Neutrophil (primary cell): ENCODE data around the gene RAPGEF6.
A peak's percentile ranks its signal among the peaks of the same experiment; 100 is the strongest.

Source experiments
- H3K27ac ChIP-seq: fragments of 200-600 bp; sonication (generic); 2 replicates; pipeline ENCODE4 v1.5.1; 2016; ENCODE audit warnings: mild to moderate bottlenecking, moderate library complexity
- H3K27me3 ChIP-seq: fragments of 200-600 bp; sonication (generic); 2 replicates; pipeline ENCODE4 v1.6.0; 2016; ENCODE audit warnings: mild to moderate bottlenecking
- H3K36me3 ChIP-seq: fragments of 200-600 bp; sonication (generic); 2 replicates; pipeline ENCODE4 v1.5.1; 2017
- H3K4me1 ChIP-seq, 2 experiments: fragments of 200-600 bp in 1 of 2; sonication (generic) in 1 of 2; 1 replicate in 1 of 2; 2 replicates in 1 of 2; pipeline versions ENCODE4 v1.5.1 to v1.6.1; 2013 to 2016; ENCODE audit warnings: low read depth in 1 of 2, low read length in 1 of 2, mild to moderate bottlenecking in 1 of 2, moderate library complexity in 1 of 2; ENCODE audit not compliant: control insufficient read depth in 1 of 2, insufficient read depth in 1 of 2
- H3K4me3 ChIP-seq, 2 experiments: fragments of 200-600 bp in 1 of 2; sonication (generic) in 1 of 2; 1 replicate in 1 of 2; 2 replicates in 1 of 2; pipeline ENCODE4 v1.5.1; 2013 to 2016; ENCODE audit warnings: low read depth in 1 of 2, low read length in 1 of 2, mild to moderate bottlenecking in 1 of 2, moderate library complexity in 1 of 2
- H3K9me3 ChIP-seq: fragments of 200-600 bp; sonication (generic); 2 replicates; pipeline ENCODE4 v1.5.1; 2016
- TF ChIP-seq, protein P1 (sequence below): fragments of 200-600 bp; sonication (generic); IDR thresholded peaks from 2 replicates; pipeline ENCODE4 v1.5.1; 2016; ENCODE audit warnings: antibody characterized with exemption

The RAPGEF6 gene

DNA sequence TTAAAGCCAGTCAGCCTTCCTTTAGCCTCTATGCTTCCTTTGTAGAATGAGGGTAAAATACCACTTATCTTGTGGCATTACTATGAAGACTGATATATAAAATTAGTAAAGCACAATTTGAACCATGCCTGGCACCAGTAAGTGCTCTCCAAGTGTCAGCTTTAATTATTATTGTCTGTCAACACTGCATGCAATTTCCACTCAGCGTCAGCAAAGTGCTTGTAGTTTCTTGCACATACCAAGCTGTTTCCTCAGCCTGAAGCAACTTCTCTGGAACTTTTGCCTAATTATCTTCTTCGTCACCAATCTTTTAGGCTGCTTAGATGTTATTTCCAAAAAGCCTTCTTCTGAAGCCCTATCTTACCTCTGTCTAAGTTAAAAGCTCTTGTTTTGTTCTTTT is 193.8 kb downstream of the RAPGEF6 start:
- peak overlapping the region; percentile 29 for H3K27ac ChIP-seq
- no peaks in the 10 kb centered on the region for H3K9me3 ChIP-seq
- H3K27me3 ChIP-seq, result no peaks in the 10 kb centered on the region
- no peak overlapping the region for H3K4me3 ChIP-seq
- peaks cover 96% of the 10 kb centered on the region for H3K36me3 ChIP-seq
- peaks cover 5% of the 10 kb centered on the region in 2 experiments for H3K4me1 ChIP-seq
- TF ChIP-seq, protein P1, sequence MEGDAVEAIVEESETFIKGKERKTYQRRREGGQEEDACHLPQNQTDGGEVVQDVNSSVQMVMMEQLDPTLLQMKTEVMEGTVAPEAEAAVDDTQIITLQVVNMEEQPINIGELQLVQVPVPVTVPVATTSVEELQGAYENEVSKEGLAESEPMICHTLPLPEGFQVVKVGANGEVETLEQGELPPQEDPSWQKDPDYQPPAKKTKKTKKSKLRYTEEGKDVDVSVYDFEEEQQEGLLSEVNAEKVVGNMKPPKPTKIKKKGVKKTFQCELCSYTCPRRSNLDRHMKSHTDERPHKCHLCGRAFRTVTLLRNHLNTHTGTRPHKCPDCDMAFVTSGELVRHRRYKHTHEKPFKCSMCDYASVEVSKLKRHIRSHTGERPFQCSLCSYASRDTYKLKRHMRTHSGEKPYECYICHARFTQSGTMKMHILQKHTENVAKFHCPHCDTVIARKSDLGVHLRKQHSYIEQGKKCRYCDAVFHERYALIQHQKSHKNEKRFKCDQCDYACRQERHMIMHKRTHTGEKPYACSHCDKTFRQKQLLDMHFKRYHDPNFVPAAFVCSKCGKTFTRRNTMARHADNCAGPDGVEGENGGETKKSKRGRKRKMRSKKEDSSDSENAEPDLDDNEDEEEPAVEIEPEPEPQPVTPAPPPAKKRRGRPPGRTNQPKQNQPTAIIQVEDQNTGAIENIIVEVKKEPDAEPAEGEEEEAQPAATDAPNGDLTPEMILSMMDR, result no peak

DNA sequence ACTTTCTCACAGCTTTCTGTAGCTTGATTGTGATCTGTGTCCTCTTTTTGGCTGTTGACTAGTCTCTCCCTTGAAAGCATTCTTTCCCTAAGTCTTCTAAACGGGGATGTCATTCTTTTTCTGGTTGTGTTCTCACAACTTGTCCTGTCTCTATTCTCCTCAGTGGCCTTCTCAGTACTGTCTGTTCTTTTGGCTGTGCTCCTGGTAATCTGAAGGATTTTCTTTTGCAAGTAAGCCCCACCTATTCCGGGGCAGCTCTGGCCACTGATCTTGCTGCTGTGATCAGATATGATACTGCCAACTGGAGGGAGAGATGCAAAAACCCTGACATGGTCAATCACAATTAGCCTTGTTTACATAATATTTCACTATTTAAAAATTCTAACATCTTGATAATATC is 198.9 kb downstream of the RAPGEF6 start:
- Histone ChIP-seq H3K36me3 (peaks cover 94% of the 10 kb centered on the region), H3K4me3 (no peak overlapping the region)

DNA sequence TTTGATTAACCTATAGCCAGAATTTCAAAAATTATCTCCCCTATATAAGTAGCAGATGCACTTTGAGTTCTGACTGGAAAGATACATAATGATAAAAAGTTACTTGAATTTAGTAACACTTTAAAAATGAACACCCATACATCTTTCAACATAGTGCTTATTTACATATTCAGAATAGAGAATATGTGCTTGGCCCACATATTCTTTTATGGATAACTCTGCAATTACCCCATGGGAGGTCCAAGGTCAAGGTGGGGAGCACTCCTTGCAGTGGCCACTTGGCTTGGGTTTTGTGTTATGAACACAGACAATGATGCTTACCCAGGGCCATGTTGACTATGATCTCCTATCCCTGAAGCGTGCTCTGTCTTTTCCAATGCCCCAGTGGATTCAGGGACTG is 201.9 kb downstream of the RAPGEF6 start:
- H3K27ac ChIP-seq, result no peak overlapping the region
- H3K4me3 ChIP-seq, result no peak overlapping the region
- H3K27me3 ChIP-seq, result no peaks in the 10 kb centered on the region
- no peaks in the 10 kb centered on the region for H3K4me1 ChIP-seq
- H3K9me3 ChIP-seq, result no peaks in the 10 kb centered on the region
- TF ChIP-seq, protein P1, result no peak
- H3K36me3 ChIP-seq, result peaks cover 93% of the 10 kb centered on the region

More for the DNA sequence above, 198.9 kb downstream of the RAPGEF6 start:
- TF ChIP-seq, protein P1, result no peak
- Histone ChIP-seq H3K4me1 (peaks cover under 1 to 2% of the 10 kb centered on the region in 2 experiments), H3K27ac (no peak overlapping the region), H3K9me3 (no peaks in the 10 kb centered on the region), H3K27me3 (no peaks in the 10 kb centered on the region)

DNA sequence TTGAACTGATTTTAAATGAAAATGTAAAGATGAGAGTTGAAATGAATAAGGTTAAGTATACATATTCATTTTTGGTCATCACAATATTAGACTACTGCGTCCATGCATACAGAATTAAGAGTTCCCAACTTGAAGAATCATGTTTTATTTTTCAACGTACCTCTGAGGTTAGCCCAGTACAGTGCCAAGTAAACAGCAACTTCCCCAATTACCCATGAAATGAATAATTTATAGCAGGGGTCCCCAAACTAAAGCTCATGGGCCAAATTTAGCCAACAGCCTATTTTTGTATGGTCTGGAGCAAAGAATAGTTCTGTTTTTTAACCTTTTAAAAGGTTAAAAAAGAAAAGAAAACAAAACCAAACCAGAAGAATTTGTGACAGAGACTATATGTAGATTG is 203.2 kb downstream of the RAPGEF6 start:
- Histone ChIP-seq H3K27me3 (no peaks in the 10 kb centered on the region), H3K4me1 (no peaks in the 10 kb centered on the region), H3K9me3 (no peaks in the 10 kb centered on the region), H3K36me3 (peaks cover 93% of the 10 kb centered on the region), H3K4me3 (no peak overlapping the region), H3K27ac (no peak overlapping the region)
- TF ChIP-seq, protein P1, result no peak

DNA sequence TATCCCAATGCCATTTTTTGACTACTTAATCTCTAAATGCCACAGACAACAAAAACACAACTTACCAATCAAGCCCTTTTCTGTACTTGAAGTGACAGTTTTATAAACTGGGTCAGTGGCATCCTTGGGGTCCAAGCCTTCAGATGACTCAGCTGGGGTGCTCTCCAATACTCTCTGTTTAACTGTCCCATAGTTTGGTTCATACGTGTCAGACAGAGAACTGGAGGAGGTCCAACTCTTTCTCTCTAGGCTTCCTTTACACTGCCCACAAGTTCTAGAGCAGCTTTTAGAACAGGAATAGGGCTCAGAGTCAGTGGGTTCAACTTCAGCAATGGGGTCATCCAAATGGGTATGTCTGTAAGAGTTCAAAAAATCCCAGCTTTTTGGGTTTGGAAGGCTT is 204.2 kb downstream of the RAPGEF6 start:
- no peaks in the 10 kb centered on the region for H3K9me3 ChIP-seq
- H3K27ac ChIP-seq, result no peak overlapping the region
- H3K27me3 ChIP-seq, result no peaks in the 10 kb centered on the region
- H3K4me1 ChIP-seq, result no peaks in the 10 kb centered on the region
- TF ChIP-seq, protein P1, result no peak
- peaks cover 93% of the 10 kb centered on the region for H3K36me3 ChIP-seq
- H3K4me3 ChIP-seq, result no peak overlapping the region

DNA sequence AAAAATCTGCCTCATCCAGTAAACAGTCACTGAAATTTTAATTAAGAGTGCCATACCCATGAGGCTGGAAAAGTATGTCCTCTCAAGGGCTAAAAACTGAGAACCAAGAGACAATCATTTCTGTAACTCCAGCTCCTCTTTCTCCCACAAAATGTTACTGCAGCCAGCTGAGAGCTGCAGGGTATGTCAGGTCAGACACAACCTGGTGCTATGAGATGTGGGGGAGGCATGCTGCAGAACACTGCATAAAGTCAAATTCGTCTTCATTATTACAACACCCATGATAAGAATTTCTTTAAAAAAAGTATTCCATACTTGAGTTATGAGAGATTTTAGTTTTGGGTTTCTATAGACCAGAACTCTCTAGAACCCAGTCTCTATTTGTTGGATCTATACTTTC is 209.0 kb downstream of the RAPGEF6 start:
- H3K36me3 ChIP-seq, result peaks cover 89% of the 10 kb centered on the region
- TF ChIP-seq, protein P1, result no peak
- H3K27ac ChIP-seq, result no peak overlapping the region
- H3K27me3 ChIP-seq, result no peaks in the 10 kb centered on the region
- no peaks in the 10 kb centered on the region for H3K4me1 ChIP-seq
- no peaks in the 10 kb centered on the region for H3K9me3 ChIP-seq
- no peak overlapping the region for H3K4me3 ChIP-seq
